Inflammatory macrophage (primary cell): ENCODE data around the gene ERVH48-1.
"Not testable (repeated sequence)": the region's sequence is repeated elsewhere in the genome, so short reads cannot be mapped to it uniquely, and the experiment has no call there.

Experiments
- DNase-seq, 2 donors: peaks; one replicate each; pipeline ENCODE4 v3.0.0-alpha.2; 2020 to 2022

The ERVH48-1 gene

DNA sequence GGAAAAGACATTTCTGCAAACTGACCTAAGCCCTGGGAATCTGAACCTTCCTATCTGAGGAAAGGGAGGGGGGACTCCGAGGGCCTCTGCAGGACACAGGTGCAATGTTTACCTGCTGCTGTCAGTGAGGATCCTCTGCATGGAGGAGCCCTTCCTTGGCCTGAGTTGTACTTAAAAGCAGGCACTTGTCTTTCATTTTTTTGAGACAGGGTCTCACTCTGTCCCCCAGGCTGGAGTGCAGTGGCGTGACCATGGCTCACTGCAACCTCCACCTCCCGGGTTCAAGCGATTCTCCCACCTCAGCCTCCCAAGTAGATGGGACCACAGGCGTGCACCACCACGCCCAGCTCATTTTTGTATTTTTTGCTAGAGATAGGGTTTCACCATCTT, 13.2 kb upstream of the ERVH48-1 start:
- not testable (repeated sequence) for DNase-seq

DNA sequence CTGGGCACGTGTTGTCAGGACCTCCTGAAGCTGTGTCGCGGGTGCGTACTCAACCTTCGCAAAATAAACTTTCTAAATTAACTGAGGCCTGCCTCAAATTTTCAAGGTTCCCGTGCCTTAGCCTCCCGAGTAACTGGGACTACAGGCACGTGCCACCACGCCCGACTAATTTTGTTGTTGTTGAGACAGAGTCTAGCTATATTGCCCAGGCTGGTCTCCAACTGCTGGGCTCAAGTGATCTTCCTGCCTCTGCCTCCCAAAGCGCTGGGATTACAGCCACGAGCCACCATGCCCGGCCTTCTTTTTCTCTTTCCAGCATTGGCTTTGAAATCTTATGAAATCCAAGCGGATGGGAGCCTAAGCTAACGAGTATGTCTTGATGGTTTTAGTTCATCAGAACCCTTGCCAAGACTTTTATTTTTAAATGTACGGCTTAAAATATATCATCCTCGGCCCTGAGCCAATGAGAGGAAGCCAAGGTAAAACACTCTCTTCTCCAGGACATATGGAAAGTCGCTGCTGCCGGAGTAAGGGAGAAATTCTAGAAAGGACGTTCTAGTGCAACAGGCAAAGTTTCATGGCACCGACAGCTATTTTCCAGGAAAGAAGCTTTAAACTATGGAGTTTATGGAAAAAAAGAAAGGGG, 12.7 kb upstream of the ERVH48-1 start:
- DNase-seq: no peak

- not testable (repeated sequence) for DNase-seq
These were observed 11.9 kb upstream of the ERVH48-1 start for GRCh38 chr21:42937034-42937940.

DNA sequence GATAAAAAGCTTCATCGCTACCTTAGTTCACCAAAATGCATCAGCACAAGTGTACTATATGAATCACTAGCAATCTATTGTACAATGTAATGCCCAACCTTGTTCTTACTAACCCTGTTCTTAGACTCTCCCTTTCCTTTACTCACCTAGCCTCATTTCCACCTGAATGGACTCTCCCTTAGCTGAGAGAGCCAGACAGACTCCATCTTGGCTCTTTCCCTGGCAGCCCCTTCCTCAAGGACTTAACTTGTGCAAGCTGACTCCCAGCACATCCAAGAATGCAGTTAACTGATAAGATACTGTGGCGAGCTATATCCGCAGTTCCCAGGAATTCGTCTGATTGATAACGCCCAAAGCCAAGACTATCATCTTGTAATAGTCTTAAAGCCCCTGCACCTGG, 10.9 kb upstream of the ERVH48-1 start:
- not testable (repeated sequence) for DNase-seq

GRCh38 chr21:42933973-42934372, 8.5 kb upstream of the ERVH48-1 start:
- not testable (repeated sequence) for DNase-seq

- DNase-seq: not testable (repeated sequence)
These were observed 7.9 kb upstream of the ERVH48-1 start for GRCh38 chr21:42933137-42933970.

DNA sequence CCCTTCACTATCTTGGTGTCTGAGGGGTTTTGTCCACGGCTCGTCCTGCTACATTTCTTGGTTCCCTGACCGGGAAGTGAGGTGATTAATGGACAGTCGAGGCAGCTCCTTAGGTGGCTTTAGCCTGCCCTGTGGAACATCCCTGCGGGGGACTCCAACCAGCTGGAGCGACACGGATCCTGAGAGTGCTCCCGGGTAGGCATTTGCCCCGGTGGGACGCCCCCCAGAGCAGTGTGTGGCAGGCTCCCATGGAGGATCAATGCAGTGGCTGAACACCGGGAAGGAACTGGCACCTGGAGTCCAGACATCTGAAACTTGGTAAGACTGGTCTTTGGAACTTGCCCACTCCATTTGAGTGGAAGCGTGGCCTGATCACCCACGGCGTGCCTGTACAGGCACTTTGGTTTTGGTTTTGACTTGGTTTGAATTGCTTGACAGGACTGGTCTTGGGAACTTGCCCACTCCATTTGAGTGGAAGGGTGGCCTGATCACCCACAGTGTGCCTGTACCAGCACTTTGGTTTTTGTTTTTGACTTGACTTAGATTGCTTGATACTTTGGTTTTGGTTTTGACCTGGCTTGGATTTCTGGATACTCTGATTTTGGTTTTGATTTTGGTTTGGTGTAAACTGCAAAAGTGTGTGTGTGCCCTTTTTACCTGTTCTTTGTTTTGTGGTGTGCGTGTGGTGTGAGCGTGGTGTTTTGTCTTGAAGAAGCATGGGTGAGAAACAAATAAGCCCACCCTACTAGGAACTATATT, 7.1 kb upstream of the ERVH48-1 start:
- not testable (repeated sequence) for DNase-seq

GRCh38 chr21:42931560-42932235, 6.3 kb upstream of the ERVH48-1 start:
- no peak for DNase-seq

GRCh38 chr21:42929969-42930368, 4.5 kb upstream of the ERVH48-1 start:
- no peak for DNase-seq

- not testable (repeated sequence) for DNase-seq
These were observed 2.2 kb upstream of the ERVH48-1 start for GRCh38 chr21:42927474-42928200.

- no peak for DNase-seq
These were observed 1.0 kb downstream of the ERVH48-1 start for GRCh38 chr21:42924433-42924751.

DNA sequence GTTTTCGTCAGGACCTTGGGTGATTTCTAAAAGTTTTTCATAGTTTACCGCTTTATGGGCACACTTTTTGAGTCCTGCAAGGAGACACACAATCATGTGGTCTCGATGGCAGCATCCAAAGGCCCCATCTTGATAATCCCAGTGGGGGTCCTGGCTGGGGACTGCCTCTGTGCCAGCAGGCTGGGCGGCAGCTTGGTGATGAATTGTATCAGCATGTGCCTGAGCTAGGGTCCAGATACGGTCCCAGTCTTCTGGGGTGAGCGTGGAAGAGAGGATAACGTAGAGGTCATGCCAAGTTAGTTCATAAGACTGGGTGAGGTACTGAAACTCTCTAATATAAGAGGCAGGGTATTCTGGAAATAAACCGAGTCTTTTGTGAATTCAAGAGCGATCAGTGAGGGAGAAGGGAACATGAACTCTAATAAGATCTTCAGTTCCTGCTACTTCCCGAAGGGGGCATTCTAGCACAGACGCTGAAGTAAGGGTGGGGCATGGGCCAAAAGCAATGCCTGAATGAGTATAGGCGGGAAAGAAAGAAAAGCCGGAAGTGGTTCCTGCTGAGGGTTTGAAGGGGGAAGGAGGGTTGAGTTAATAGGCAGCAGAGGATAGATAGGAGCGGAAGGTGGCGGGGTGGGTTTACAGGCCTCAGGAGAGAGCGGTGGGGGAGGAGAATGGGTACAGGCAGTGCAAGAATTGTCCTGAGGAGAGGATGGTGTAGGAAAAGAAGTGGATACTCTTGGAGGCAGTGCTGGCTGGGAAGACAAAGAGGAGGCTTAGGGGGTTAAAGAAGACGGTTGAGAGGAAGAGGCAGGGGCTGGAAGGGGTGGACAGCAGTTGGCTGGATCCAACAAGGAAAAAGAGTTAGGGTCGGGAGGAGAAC, 1.6 kb downstream of the ERVH48-1 start:
- DNase-seq: peak; percentile 84 to 88

DNA sequence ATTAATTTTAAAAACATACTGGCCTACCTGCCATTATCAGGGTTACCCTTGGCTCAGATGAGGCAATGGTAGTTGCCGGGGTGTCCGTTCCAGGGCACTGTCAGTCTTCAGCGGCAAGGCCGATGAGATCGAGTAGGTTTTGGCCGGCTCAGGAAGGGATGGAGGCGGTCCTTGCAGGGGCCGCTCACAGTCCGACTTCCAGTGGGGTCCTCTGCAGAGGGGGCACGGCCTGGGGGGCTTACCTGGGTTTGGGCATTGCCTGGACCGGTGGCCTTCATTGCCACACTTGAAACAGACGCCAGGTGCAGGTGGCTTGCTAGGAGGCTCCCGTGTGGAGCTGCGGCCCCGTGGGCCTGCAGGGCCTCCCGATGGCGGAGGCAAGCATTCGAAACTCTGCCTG, 2.5 kb downstream of the ERVH48-1 start:
- no peak for DNase-seq

DNA sequence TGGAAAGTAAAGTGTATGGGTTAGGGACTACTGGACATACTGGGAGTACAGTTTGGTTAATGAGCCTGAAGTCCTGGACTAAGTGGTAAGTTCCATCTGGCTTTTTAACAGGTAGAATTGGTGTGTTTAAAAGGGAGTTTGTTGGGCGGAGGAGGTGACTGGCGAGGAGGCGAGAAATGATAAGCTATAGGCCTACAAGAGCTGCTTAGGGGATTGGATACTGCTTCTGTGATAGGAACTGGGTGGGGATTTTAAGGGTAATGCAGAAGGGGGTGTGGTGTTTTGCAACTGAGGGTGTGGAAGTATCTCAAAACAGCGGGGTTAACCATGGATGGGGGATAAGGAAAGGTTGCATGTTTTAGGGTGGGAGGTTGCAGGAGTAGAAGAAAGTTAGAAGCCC, 3.5 kb downstream of the ERVH48-1 start:
- DNase-seq: no peak

GRCh38 chr21:42918291-42918690, 7.1 kb downstream of the ERVH48-1 start:
- DNase-seq: no peak

- DNase-seq: no peak
These were observed 12.0 kb downstream of the ERVH48-1 start for GRCh38 chr21:42913476-42913875.

DNA sequence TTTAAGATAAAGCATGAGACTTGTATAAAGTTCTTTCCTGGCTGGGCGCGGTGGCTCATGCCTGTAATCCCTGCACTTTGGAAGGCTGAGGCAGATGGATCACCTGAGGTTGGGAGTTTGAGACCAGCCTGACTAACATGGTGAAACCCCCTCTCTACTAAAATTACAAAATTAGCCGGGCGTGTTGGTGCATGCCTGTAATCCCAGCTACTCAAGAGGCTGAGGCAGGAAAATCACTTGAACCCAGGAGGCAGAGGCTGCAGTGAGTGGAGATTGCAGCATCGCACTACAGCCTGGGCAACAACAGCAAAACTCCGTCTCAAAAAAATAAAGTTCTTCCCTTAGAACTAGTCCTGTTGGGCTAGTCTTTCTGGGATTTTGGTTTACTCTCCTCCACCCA, 13.5 kb downstream of the ERVH48-1 start:
- not testable (repeated sequence) for DNase-seq

GRCh38 chr21:42908484-42908883, 16.9 kb downstream of the ERVH48-1 start:
- not testable (repeated sequence) for DNase-seq

- no peak for DNase-seq
These were observed 19.2 kb downstream of the ERVH48-1 start for GRCh38 chr21:42906233-42906632.

- no peak for DNase-seq
These were observed 20.2 kb downstream of the ERVH48-1 start for GRCh38 chr21:42905195-42905594.
